ENCODE data around the gene SLC29A1. TPM values are rescaled to one million over a fixed set of nuclear protein-coding genes. Genes with fewer than 3 reads are reported as not detected.

Gene SLC29A1
- total RNA-seq, 4 donors from 2014 or later: 39.7 to 83.3 (median 55.8) TPM

DNA sequence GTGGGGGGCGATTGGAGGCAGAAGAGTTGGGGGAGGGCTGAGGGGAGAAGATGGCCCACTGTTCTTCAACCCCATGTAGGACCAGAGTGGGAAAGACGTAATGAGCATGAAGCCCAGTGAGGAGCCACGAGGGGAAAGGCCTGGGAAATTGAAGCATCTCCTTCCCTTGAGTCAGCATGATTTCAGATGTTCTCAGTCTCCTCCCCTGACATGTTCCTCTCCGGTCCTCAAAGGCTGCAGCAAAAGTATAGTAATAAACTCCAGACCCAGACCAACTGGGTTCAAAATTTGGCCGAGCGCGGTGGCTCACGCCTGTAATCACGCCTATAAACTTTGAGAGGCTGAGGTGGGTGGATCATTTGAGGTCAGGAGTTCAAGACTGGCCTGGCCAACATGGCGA lies 43.9 kb downstream of the SLC29A1 start:
- intact Hi-C loops (cut with DNase I): loop anchor here (5.0 kb wide), 1 partner anchor 115 kb away; no protein-coding TSS in a partner anchor
- Histone ChIP-seq H3K27me3 (no peaks in the 10 kb centered on the region), H3K36me3 (no peaks in the 10 kb centered on the region), H3K4me3 (replicated peaks in 1 of 3) (no peak overlapping the region), H3K4me1 (peaks cover 27 to 32% of the 10 kb centered on the region in 2 donors), H3K27ac (no peak overlapping the region), H3K9me3 (no peaks in the 10 kb centered on the region)
- no peak for TF ChIP-seq POLR2A (IDR thresholded peaks at IDR 0.05)
- TF ChIP-seq, protein P1, sequence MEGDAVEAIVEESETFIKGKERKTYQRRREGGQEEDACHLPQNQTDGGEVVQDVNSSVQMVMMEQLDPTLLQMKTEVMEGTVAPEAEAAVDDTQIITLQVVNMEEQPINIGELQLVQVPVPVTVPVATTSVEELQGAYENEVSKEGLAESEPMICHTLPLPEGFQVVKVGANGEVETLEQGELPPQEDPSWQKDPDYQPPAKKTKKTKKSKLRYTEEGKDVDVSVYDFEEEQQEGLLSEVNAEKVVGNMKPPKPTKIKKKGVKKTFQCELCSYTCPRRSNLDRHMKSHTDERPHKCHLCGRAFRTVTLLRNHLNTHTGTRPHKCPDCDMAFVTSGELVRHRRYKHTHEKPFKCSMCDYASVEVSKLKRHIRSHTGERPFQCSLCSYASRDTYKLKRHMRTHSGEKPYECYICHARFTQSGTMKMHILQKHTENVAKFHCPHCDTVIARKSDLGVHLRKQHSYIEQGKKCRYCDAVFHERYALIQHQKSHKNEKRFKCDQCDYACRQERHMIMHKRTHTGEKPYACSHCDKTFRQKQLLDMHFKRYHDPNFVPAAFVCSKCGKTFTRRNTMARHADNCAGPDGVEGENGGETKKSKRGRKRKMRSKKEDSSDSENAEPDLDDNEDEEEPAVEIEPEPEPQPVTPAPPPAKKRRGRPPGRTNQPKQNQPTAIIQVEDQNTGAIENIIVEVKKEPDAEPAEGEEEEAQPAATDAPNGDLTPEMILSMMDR (IDR thresholded peaks at IDR 0.05): no peak
- no peak for DNase-seq
- WGBS, 2 donors: 74% methylated on average over 10 of the region's 10 CpGs

DNA sequence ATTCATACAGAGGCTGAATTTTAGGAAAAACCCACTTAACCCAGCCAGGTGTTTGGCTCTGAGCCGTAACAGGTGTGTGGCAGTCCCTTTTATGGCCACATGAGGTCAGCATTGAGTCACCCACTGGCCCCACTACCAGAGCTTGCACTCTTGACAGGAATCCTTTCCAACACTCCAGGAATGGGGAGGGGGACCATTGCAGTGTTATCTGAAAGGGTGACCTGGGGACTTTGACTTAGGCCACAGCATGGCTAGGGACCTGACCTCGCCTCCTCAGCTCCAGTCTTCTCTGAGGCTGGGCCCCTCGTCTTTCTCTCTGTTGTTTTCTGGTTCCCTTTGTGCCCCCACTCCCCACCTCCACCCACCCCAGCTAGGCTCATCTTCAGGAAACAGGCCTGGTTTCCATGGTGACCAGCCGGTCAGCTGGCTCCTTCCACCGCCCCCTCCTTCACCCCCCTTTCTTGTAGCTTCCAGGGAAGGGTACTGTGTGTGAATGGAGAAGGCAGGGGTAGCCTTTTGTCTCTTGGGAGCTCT lies 44.8 kb downstream of the SLC29A1 start:
- H3K36me3 ChIP-seq: no peaks in the 10 kb centered on the region
- no peak overlapping the region for H3K4me3 ChIP-seq (replicated peaks in 1 of 3)
- intact Hi-C loops (cut with DNase I): loop anchor here (2.0 to 5.0 kb wide), 2 partner anchors 69 to 114 kb away; no protein-coding TSS in a partner anchor
- no peak overlapping the region for H3K27ac ChIP-seq
- WGBS, 2 donors: 9 to 18% methylated on average over 5 of the region's 5 CpGs
- peaks cover 19 to 23% of the 10 kb centered on the region in 2 donors for H3K4me1 ChIP-seq
- no peaks in the 10 kb centered on the region for H3K27me3 ChIP-seq
- H3K9me3 ChIP-seq: no peaks in the 10 kb centered on the region
- TF ChIP-seq, protein P1 (IDR thresholded peaks at IDR 0.05): peak; percentile 74 to 94 (median 86)
- TF ChIP-seq POLR2A (IDR thresholded peaks at IDR 0.05): no peak
- DNase-seq: peak; percentile 58 to 61

DNA sequence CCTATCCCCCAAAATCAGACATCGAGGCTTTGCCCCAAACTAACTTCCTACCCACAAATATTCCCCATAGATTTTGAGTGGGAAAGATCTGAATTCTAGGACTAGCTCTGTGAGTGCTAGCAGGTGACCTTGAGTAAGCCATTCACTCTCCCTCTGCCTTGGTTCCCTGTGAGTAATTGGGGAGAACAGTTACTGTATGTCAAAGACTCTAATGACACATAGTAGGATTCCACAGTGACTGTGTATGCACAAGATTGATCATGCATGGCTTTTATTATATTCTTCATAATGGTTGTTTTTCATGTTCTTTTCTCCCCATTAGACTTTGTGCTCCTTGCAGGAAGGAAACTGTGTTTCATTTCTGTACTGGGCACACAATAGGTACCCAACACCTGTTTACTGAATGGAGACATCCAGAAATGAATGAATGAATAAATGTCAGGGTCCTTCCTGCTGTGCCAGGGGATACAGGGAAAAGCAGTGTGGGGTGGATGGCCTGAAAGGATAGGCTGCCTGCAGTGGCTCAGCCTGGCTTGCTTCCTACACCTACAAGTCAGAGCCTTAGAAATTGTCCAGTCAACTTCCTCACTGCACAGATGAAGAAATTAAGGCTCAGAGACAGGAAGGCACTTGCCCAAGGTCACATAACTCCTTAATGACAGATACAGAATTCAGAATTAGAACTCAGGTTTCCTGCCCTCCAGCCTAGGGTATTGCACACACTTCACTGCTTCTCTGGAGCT lies 46.0 kb downstream of the SLC29A1 start:
- no peaks in the 10 kb centered on the region for H3K36me3 ChIP-seq
- H3K4me3 ChIP-seq (replicated peaks in 1 of 3): no peak overlapping the region
- peaks cover 7 to 11% of the 10 kb centered on the region in 2 donors for H3K4me1 ChIP-seq
- no peaks in the 10 kb centered on the region for H3K27me3 ChIP-seq
- 43 to 93% methylated on average over 1 of the region's 1 CpG for WGBS, 2 donors
- no peak for TF ChIP-seq POLR2A (IDR thresholded peaks at IDR 0.05)
- TF ChIP-seq, protein P1 (IDR thresholded peaks at IDR 0.05): no peak
- DNase-seq: no peak
- intact Hi-C loops (cut with DNase I): loop anchor here (2.0 to 5.0 kb wide), 2 partner anchors 67 to 113 kb away; no protein-coding TSS in a partner anchor
- no peaks in the 10 kb centered on the region for H3K9me3 ChIP-seq
- H3K27ac ChIP-seq: no peak overlapping the region

DNA sequence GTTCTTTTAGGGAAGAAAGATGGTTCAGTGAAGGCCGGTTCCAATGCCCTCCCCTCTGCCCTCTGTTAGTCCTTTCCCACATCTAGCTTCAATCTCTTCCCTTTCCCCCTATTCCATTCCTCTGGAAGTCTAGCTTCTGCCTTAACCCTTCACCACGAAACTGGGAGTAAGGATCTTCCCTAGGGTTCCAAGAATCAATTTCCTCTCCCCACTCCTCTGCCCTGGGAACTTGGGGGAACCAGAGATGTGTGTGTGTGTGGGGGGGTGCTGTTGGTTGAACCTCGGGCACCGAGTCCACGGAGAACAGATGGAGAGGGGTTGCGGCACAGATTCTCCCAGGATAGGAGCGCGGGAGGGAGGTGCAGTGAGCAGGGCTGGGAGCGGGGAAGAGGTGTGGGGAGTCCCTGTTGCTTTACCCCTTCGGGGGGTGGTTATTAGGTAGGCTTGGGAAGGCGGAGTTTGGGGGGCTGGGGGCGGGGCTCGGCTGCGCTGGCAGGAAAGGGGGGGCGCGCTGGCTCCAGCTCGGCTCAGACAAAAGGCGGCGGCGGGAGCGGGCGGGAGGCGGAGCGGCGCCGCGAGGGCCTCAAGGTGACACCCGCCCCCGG lies 46.6 kb downstream of the SLC29A1 start, which contains the start of gene TMEM151B:
TMEM151B (plus strand) TSS at position 530 of the 605 bp plus-strand sequence. CDS start 293 bp downstream, outside the sequence.
- 20 to 39% methylated on average over 10 to 21 of the region's 29 CpGs for WGBS, 2 donors
- Histone ChIP-seq H3K27me3 (no peaks in the 10 kb centered on the region), H3K36me3 (no peaks in the 10 kb centered on the region), H3K9me3 (no peaks in the 10 kb centered on the region), H3K4me3 (replicated peaks in 1 of 3) (peak within 1 kb of the TSS in 1 of 3 donors; percentile 27), H3K27ac (no peak within 1 kb of the TSS), H3K4me1 (peaks cover under 1 to 6% of the 10 kb centered on the region in 2 donors)
- intact Hi-C loops (cut with DNase I): loop anchor here (2.0 to 5.0 kb wide), 2 partner anchors 67 to 112 kb away; no protein-coding TSS in a partner anchor
- no peak for DNase-seq
- TF ChIP-seq, protein P1 (IDR thresholded peaks at IDR 0.05): no peak
- no peak for TF ChIP-seq POLR2A (IDR thresholded peaks at IDR 0.05)
